SU-DHL-6 (cell line): ENCODE data around the gene FKBP5.

ENCODE experiments used
- EZH2phosphoT487 ChIP-seq: fragments of 200-600 bp; sonication (generic), shearing (Covaris generic); conservative IDR thresholded peaks from 2 replicates; pipeline ENCODE4 v1.6.1; 2018; ENCODE audit warnings: mild to moderate bottlenecking, antibody characterized with exemption, low read length, moderate library complexity, mixed read lengths
- TF ChIP-seq, protein P1 (sequence below): fragments of 200-600 bp; sonication (generic); IDR thresholded peaks from one replicate; pipeline ENCODE4 v1.5.1; 2017; ENCODE audit warnings: antibody characterized with exemption, mild to moderate bottlenecking, low read length, moderate library complexity; ENCODE audit not compliant: insufficient read depth, poor library complexity, severe bottlenecking

DNA sequence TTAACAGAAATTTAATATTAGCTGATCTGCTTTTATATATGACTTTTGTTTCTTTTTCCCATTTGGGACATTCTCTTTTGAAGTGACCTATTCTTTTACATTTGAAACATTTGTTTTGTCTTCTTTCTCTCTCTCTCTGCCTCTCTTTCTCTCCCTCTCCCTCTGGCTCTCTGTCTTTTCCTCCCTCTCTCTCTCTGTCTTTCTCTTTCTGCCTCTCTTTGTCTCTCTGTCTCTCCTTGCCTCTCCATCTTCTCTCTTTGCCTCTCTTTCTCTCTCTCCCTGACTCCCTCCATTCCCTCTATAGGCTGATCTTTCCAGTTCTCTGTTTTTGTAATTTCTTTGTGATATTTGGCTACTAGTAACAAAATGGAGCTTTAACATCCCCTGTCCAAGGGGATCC lies 124.0 kb downstream of the FKBP5 start:
- TF ChIP-seq, protein P1, sequence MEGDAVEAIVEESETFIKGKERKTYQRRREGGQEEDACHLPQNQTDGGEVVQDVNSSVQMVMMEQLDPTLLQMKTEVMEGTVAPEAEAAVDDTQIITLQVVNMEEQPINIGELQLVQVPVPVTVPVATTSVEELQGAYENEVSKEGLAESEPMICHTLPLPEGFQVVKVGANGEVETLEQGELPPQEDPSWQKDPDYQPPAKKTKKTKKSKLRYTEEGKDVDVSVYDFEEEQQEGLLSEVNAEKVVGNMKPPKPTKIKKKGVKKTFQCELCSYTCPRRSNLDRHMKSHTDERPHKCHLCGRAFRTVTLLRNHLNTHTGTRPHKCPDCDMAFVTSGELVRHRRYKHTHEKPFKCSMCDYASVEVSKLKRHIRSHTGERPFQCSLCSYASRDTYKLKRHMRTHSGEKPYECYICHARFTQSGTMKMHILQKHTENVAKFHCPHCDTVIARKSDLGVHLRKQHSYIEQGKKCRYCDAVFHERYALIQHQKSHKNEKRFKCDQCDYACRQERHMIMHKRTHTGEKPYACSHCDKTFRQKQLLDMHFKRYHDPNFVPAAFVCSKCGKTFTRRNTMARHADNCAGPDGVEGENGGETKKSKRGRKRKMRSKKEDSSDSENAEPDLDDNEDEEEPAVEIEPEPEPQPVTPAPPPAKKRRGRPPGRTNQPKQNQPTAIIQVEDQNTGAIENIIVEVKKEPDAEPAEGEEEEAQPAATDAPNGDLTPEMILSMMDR, result no peak
- no peak for TF ChIP-seq EZH2phosphoT487
